Ishikawa (cell line): Measurements from ENCODE around the gene RAB3C.

Source experiments
- EP300 ChIP-seq: IDR thresholded peaks from 2 replicates; pipeline ENCODE4 v1.6.1; 2012; ENCODE audit warnings: borderline replicate concordance
- MAX ChIP-seq: IDR thresholded peaks from 2 replicates; pipeline ENCODE4 v1.6.1; 2012
- NFIC ChIP-seq: IDR thresholded peaks from 2 replicates; pipeline ENCODE4 v1.6.1; 2012
- RAD21 ChIP-seq: IDR thresholded peaks from 2 replicates; pipeline ENCODE4 v1.6.1; 2012; ENCODE audit warnings: low read depth
- REST ChIP-seq: IDR thresholded peaks from 2 replicates; pipeline ENCODE4 v1.6.1; 2012; ENCODE audit warnings: low read depth, mild to moderate bottlenecking
- TAF1 ChIP-seq: IDR thresholded peaks from 2 replicates; pipeline ENCODE4 v1.6.1; 2012; ENCODE audit warnings: low read depth, mild to moderate bottlenecking
- TEAD4 ChIP-seq: IDR thresholded peaks from 2 replicates; pipeline ENCODE4 v1.6.1; 2012
- YY1 ChIP-seq: IDR thresholded peaks from 2 replicates; pipeline ENCODE4 v1.6.1; 2012; ENCODE audit warnings: low read depth
- ZBTB7A ChIP-seq: IDR thresholded peaks from 2 replicates; pipeline ENCODE4 v1.6.1; 2012; ENCODE audit warnings: low read depth

- no peak for TF ChIP-seq TEAD4
- TF ChIP-seq REST, result no peak
- no peak for TF ChIP-seq RAD21
- no peak for TF ChIP-seq ZBTB7A
- TF ChIP-seq MAX, result no peak
- TF ChIP-seq YY1, result no peak
- TF ChIP-seq EP300, result no peak
- no peak for TF ChIP-seq NFIC
- no peak for TF ChIP-seq TAF1
Observed at GRCh38 chr5:58778888-58779287, 196.0 kb downstream of the RAB3C start.
